ENCODE results near the gene RAD18.

The RAD18 gene

GRCh38 chr3:8963137-8963853, at the start of gene RAD18:
RAD18 (minus strand) TSS chr3:8963472; CDS start chr3:8963385, 87 bp downstream.
- POLR2A ChIA-PET = no interaction called here

GRCh38 chr3:9012521-9012920, 49.2 kb upstream of the RAD18 start:
- POLR2A ChIA-PET = no interaction called here
- DNase-seq (ENCODE audit: extremely low spot score) = no peak
- CTCF ChIA-PET = interaction anchor here (1.2 to 4.2 kb wide), 4 partner anchors 15 to 290 kb away, joined by 3 to 26 read pairs (median 6); no protein-coding TSS in a partner anchor
- TF ChIP-seq CTCF (IDR thresholded peaks at IDR 0.05; ENCODE audit: control extremely low read depth, extremely low read depth, low read depth, missing control alignments) = no peak

More at GRCh38 chr3:8963137-8963853, at the start of gene RAD18:
- peak; percentile 92 for DNase-seq (ENCODE audit: extremely low spot score)
- CTCF ChIA-PET = interaction anchor here (0.5 to 1.5 kb wide), 5 partner anchors 9 to 300 kb away, joined by 3 to 9 read pairs (median 3); partner anchors contain the start of gene OXTR
- no peak for TF ChIP-seq CTCF (IDR thresholded peaks at IDR 0.05; ENCODE audit: control extremely low read depth, extremely low read depth, low read depth, missing control alignments)

GRCh38 chr3:9009976-9010545, 46.8 kb upstream of the RAD18 start:
- no peak for TF ChIP-seq CTCF (IDR thresholded peaks at IDR 0.05; ENCODE audit: control extremely low read depth, extremely low read depth, low read depth, missing control alignments)
- CTCF ChIA-PET = interaction anchor here (1.6 kb wide), 1 partner anchor 22 kb away, joined by 4 read pairs; no protein-coding TSS in a partner anchor
- DNase-seq (ENCODE audit: extremely low spot score) = no peak
- POLR2A ChIA-PET = no interaction called here

GRCh38 chr3:9008550-9009255, 45.4 kb upstream of the RAD18 start:
- POLR2A ChIA-PET = no interaction called here
- CTCF ChIA-PET = interaction anchor here (1.0 to 1.3 kb wide), 2 partner anchors 11 to 13 kb away, joined by 3 to 5 read pairs; no protein-coding TSS in a partner anchor
- TF ChIP-seq CTCF (IDR thresholded peaks at IDR 0.05; ENCODE audit: control extremely low read depth, extremely low read depth, low read depth, missing control alignments) = no peak
- no peak for DNase-seq (ENCODE audit: extremely low spot score)

- CTCF ChIA-PET = interaction anchor here (1.0 to 1.3 kb wide), 2 partner anchors 10 to 12 kb away, joined by 3 to 5 read pairs; no protein-coding TSS in a partner anchor
- no peak for TF ChIP-seq CTCF (IDR thresholded peaks at IDR 0.05; ENCODE audit: control extremely low read depth, extremely low read depth, low read depth, missing control alignments)
- no peak for DNase-seq (ENCODE audit: extremely low spot score)
- POLR2A ChIA-PET = no interaction called here
Measured at GRCh38 chr3:9007928-9008327, 44.7 kb upstream of the RAD18 start.

- POLR2A ChIA-PET = no interaction called here
- no peak for DNase-seq (ENCODE audit: extremely low spot score)
- CTCF ChIA-PET = no interaction called here
- no peak for TF ChIP-seq CTCF (IDR thresholded peaks at IDR 0.05; ENCODE audit: control extremely low read depth, extremely low read depth, low read depth, missing control alignments)
Measured at GRCh38 chr3:9007213-9007612, 43.9 kb upstream of the RAD18 start.
